NCI-H774 (cell line): Measurements from ENCODE around the gene TYMP.
"Not testable (repeated sequence)": the region's sequence is repeated elsewhere in the genome, so short reads cannot be mapped to it uniquely, and the experiment has no call there.

ENCODE experiments used
- DNase-seq: peaks from one replicate; lab custom pipeline; 2025; lab: John Stamatoyannopoulos, UW

TYMP gene

DNA sequence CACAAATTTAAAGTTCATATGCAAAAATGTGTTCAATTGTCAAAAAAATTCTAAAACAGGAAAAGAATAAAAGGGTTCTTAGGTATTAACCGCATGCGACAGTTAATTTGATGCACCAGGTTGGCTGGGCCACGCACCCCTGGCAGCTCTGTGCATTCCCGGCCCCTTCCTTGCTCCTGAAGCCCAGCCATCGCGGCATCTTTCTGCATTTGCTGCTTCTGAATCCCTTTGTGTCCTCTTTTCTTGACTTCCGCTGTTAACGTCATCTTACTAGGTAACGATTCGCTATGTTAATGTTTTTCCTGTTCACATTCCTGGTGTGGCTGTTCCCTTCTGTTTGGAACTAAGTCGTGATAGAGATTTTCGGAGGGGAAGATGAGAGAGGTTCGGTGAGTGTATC lies 8.0 kb upstream of the TYMP start:
- no peak for DNase-seq

DNA sequence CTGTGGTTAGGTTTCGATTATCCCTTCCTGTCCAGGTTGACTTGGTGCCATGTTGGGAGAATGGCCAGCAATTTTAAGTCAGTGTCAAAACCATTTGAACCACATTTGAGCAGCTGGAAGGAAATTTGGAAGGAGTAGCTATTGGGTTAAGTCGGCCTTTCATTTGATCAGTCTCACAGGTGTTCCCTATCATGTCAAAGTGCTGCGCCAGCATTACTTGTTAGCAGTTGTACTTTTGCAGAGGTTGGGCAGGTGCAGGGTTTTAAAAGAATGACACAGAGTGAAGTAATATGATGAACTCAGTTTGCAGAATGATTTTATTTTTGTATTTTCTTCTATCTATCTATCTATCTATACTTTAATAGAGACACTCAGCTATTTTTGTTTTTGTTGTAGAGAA lies 6.4 kb upstream of the TYMP start:
- DNase-seq = no peak

DNA sequence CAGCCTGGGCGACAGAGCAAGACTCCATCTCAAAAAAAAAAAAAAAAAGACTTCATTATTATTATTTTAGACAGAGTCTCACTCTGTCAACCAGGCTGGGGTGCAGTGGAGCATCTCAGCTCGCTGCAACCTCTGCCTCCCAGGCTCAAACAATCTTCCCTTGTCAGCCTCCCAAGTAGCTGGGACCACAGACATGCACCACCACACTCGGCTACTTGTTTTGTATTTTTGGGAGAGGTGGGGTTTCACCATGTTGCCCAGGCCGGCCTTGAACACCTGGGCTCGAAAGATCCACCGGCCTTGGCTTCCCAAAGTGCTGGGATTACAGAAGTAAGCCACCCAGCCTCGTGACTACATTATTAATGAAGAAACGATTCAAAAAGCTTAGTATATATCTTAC lies 5.3 kb upstream of the TYMP start:
- DNase-seq = no peak

DNA sequence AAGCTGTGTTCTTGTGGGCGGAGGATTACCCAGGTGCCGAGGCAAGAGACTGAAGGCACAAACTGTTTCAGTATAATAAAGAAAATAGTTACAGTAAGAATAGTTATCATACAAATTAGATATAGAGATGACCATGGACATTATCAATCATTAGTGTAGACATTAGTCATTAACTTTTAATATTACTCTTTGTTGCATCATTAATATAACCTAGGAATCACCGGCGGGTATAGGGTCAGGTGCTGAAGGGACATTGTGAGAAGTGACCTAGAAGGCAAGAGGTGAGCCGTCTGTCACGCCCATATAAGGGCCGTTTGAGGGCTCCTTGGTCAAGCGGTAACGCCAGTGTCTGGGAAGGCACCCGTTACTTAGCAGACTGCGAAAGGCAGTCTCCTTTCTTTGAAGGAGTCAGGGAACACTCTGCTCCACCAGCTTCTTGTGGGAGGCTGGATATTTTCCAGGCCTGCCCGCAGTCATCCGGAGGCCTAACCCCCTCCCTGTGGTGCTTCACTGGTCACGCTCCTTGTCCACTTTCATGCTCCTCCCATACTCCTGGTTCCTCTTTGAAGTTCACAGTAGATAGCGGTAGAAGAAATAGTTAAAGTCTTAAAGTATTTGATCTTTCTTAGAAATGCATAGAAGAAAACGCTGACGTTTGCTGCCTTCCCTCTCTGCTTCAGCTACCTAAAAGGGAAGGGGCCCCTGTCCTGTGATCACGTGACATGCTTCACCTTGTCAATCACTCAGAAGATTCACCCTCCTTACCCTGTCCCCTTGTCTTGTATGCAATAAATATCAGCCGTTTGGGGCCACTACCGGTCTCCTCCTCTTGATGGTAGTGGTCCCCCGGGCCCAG lies 4.3 kb upstream of the TYMP start:
- not testable (repeated sequence) for DNase-seq

DNA sequence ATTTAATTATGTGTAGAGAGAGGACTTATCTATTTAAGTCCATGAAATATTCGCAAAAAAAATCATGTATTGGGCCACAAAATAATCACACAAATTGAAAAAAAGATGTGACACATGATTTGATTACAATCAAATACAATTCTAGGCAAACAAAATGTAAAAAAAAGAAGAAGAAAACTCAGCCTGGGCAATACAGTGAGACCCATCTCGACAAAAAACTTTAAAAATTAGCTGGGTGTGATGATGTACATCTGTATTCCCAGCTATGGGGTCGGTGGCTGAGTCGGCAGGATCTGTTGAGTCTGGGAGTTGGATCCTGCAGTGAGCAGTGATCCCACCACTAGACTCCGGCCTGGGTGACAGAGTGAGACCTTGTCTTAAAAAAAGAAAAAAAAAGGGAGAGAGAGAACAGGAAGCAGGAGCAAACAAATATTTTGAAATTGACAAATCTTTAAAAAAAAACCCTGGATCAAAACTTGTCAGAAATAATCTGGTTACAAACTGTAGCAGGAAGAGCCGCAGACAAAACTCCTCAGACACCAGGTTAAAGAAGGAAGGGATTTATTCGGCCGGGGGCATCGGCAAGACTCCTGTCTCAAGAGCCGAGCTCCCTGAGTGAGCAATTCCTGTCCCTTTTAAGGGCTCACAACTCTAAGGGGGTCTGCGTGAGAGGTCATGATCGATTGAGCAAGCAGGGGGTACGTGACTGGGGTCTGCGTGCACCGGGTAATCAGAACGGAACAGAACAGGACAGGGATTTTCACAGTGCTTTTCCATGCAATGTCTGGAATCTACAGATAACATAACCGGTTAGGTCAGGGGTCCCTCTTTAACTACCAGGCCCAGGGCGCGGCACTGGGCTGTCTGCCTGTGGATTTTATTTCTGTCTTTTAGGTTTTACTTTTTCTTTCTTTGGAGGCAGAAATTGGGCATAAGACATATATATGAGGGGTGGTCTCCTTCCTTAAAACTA lies 3.3 kb upstream of the TYMP start:
- no peak for DNase-seq

DNA sequence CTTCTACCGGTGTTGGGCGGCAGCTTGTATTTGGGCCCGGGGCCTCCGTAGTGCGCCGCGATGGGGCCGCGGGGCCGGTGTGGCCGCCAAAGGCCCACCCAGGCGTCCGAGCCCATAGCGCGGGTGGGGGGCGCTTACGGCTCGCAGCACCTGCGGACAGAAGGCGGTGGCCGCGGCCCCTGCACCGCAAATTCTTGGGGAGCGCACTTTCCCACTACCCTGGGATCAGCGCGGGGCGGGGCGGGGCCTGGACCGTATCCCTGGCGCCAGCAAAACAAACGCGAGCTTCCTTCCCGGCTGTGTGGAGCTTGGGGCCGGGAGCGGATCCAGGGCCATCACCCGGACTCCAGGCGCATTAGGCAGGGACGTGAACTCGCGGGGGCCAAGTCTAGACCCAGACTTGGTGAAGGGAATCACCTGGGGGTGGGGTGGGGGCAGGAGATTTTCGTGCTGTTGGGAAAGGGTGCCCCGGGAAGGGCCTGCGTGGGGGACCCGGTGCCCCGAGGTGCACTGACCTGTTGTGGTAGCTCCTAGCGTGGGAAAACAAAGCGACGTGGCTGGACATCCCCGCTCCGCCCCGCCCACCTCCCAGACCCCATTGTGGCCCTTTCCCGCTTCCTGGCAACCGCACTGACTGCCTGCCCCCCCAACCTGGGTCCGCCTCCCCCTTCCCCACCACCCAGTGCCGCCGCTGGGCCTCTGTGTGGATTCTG lies 2.3 kb upstream of the TYMP start:
- DNase-seq = no peak

DNA sequence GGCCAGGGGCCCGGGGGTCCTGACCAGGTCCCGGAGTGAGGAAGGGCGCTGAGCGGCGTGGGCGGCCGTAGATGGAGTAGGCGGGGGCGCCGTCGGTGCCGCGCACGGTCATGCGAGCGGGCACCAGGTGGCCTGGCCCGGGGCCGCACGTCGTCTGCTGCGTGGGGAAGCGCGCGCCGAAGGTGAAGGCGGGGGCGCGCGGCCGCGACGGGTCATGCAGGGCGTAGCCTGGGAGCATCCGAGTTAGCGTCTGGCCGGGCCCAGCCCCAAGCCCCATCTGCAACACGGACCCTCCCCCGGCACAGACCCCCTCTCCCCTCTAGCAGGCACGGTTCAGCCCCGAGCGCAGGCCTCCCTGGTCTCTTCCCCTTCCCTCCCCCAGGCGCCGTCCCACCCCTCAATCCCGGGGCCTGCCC lies 1.7 kb upstream of the TYMP start:
- DNase-seq = peak; percentile 24

DNA sequence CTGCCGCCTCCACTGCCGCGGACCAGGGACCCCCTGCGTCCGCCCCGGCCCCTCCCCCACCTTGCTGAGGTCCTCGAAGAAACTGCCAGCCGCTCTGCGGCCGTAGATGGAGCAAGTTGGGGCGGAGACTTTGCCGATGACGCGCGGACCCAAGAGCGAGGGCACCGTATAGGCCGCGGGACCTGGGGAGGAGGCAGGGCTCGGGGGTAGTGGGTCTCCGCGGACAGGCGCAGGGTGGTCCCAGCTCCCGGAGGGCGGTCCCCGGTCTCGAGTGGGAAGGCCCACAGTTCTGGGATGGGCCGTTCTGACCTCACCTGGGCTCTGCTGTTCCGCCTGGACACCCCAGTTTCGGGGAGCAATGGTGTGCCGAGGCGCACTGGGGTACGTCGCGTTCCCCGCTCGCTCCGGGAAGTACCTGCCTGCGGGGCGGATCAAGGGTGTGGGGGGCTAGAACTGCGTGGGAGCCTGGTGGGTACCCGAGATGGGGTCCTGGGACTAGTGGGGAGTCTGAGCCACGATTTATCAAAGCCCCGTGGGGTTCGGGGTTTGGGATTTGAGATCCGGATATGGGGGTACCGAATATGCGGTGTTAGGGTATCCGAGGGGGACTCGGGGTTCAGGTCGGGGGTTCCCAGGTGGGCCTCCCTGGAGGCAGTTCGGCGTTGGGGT lies 1.2 kb upstream of the TYMP start:
- peak; percentile 43 for DNase-seq

DNA sequence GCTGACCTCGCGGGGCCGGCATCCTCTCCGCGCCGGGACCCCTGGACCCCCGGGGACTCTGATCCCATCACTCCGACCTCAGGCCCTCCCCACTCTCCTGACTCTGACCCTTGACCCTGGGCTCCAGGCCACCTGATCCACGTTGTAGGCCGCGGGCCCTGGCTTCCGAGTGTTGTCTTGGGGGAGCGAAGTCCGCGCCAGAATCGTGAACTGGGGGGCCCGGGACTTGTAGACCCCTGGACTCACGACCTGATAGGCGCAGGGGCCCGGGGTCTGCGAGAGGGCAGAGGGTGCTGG lies 716 bp upstream of the TYMP start:
- no peak for DNase-seq

DNA sequence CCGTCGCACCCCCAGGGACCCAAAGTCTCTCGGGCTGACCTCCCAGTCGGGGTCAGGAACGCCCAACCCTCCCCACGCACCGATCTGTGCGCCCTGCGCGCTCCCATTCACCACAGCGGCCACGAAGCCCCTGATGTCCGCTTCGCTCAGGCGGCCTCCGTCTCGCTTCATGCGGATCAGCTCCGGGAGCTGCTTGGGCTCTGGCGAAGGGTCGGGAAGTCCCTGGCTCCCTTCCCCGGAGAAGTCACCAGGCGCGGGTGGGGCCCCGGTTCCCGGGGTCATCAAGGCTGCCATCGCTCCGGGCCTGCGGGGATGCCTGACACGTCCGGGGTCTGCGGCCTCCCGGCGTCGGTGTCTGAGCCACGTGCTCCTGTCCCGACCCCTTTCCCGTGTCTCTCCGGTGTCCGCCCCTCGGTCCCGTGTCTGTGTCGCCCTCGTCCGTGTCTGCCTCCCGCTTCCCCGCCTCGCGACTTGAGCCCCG lies 356 bp downstream of the TYMP start:
- no peak for DNase-seq

DNA sequence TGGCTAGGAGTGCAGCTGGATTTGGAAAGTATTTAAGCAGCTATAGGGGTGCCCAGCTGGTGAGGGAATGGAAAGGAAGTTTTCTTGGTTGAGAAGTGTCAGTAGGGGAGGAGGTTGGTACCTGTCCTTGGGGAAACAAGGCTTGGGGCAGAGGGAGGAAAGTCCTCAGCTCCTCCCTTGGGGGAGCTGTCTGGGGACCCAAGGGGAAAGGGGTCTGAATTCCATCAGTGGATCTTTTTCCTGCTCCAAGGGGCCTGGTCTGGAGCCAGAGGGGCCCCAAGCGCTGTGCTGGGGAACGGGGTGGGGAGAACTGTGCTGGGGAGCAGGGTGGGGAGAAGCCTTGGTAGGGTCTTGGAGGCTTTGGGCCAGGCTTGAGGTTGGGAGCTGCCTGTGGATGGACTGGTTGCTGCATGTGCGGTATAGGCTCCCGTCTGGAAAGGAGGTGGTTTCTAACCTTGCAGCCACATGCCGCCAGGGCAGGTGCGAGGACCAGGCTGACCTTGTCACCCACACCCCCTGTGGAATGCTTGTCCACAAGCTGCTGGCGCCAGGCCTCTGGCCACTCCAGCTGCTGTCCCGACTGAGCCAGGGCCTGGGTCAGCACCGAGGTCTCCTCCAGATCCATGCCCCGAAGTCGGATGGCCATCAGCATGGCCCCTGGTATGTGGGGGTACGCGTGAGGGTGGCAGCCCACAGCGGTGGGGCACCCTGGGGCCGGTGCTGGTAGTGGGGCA lies 963 bp downstream of the TYMP start:
- DNase-seq = no peak

DNA sequence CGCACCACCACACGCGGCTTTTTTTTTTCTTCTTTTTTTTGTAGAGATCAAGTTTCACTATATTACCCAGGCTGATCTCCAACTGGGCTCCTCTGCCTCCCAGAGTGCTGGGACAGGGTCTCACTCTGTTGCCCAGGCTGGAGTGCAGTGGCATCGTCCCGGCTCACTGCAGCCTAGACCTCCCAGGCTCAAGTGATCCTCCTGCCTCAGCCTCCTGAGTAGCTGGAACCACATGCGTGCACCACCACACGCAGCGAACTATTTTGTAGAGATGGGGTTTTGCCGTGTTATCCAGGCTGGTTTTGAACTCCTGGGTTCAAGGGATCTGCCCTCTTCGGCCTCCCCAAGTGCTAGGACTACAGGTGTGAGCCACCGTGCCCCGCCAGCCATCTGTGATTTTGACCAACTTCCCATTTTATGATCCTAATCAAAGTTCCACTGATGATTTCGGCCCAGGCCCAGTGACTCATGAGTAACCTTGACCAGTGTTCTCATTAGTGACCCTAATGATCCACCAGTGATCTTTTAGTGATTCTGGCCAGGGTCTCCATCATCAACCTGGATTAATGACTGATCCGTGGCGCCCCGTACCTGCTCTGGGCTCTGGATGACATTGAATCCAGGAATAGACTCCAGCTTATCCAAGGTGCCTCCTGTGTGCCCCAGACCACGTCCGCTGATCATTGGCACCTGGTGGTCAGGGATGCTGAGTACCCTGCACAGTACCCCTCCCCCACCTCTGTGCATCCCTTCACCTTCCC lies 1.7 kb downstream of the TYMP start:
- DNase-seq = no peak

DNA sequence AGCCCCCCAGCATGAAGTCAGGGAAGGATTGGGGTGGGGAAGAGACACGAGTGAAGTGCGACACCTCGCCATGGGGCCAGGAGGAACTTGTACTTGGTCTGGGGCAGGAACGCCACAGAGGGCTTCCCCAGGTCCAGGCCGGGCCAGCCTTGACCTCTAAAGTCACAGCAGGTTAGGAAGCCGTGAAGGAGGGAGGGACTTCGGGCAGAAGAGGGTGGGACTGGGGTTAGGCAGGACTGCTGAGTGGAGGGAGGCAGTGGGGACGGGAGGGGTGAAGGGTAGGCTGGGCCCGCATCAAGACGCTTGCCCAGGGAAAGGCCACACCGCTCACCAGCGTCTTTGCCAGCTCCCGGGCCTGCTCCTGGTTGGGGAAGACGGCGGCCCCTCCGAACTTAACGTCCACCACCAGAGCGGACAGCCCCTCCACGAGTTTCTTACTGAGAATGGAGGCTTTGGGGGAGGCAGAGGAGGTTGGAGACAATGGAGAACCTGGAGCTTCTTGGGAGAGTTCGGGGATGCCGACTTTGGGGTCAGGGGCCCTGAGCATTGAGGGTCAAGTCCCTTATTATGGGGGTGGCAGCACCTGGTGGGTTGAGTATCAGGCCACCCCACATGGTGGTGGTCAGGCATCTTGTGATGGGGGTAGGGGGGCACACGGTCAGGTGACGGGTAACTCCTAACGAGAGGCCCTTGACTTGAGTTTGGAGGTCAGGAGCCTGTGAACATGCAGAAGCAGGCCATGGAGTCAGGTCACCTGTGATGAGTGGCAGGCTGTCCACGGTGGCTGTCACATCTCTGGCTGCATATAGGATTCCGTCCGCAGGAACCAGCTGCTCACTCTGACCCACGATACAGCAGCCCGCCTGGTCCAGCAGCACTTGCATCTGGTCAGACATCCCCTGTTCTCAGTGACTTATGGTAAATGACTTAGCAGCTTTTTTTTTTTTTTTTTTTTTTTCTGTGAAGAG lies 2.7 kb downstream of the TYMP start:
- DNase-seq = no peak

DNA sequence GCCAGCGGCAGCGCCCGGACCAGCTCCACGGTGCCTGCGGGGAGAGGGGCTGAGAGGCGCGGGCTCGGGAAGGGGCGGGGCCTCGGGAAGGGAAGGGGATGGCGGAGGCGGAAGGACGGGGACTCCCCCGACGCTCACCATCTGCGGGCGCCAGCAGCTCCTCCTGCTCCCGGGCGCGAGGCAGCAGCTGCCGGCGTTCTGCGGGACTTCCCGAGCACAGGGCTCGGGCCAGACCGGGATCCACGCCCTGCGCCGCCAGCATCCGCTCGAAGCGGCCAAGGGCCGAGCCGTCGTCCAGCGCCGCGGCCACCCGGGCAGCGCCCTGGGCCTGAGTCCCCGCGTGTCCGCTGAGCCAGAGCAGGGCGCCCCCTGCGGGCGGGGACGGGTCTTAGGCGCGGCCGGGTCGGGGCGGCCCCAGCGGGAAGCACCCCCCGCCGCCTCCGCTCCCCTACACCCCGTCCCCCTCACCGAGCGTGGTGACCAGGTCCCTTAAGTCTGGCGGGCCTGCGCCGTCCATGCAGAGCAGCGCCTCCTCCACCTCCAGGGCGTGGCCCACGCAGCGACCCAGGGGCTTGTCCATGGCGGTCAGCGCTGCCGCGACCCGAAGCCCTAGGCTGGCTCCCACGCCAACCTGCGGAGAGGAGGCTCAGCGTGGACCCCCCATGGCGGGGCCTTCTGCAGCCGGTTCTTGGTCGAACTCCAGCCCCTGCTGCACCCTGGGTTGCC lies 3.5 kb downstream of the TYMP start:
- peak; percentile 40 for DNase-seq

DNA sequence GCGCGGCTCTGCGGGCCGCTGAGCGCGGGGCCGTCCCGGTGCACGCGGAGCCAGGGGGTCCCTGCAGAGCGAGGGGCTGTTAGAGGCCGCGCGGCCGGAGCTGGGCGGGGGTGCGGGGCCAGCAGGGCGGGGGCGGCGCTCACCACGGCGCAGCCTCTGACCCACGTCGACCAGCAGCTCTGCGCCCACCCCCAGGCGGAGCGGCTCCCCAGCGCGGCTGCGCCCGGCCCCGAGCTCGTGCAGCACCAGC lies 4.0 kb downstream of the TYMP start:
- no peak for DNase-seq

DNA sequence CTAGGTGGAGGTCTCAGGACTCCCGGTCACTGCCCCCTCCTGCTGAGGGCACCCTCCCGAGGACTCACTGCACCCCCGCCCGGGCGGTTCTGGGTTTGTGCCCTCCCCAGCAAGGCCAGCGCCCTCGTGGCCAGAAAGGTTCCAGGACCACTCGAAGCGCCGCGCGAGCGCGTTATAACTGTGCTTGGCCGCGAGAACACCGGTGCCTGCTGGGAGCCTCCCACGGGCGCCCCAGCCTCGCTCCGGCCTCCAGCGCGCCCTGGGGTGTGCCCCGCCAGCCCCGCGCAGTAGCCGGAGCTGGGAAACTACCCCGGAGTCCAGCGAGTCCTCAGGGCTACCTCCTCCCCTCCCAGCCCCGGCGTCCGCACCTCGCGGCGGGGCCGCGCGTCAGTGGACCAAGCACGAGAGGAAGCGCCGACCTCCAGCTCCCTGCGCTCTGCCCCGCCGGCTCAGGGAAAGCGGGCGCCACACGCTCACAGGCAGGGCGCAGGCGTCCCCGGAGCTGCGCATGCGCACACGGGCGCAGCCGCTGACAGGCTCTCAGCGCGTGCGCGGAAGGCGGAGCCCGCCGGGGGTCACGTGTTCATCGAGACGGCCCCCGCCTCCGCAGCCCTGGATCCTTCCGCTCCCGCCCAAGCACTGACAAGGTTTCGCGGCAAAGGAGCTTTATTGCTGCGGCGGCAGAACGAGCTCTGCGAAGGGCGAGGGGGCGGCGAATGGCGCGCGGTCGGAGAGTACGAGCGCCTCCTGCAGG lies 4.5 kb downstream of the TYMP start, which contains the start of gene SCO2:
SCO2 (minus strand) TSS at position 495 of the 754 bp plus-strand sequence. CDS start 1,187 bp downstream, outside the sequence.
- DNase-seq = peak; percentile 90

DNA sequence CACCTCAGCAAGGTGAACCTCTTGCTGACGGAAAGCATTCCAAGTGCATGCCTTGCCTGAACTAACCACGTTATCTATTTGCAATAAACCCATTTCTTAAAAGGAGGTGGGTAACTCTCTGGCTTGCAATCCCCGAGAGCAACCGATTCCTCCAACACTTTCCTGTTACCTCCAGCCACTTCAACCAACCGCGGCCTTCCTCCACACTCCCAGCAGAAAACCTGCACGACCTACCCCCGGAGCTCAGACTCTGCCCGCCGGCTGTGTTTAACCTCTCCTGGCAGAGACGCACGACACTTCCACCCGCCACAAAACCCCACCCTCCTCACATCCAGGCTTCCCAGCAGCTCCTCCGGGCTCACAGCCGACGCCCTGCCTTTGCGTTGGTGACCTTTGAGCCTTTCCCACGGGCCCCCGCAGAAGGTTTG lies 5.1 kb downstream of the TYMP start:
- DNase-seq = no peak
